GM18517 (cell line): ENCODE results near the gene DHRS7B.
A peak's percentile ranks its signal among the peaks of the same experiment; 100 is the strongest.
"Not testable (repeated sequence)": the region's sequence is repeated elsewhere in the genome, so short reads cannot be mapped to it uniquely, and the experiment has no call there.

ENCODE experiments used
- ATAC-seq: cut with Tn5 transposase; IDR thresholded peaks from one replicate; pipeline ENCODE4 v1.9.1; 2021; ENCODE audit warnings: mild to moderate bottlenecking, moderate library complexity; ENCODE audit not compliant: unreplicated experiment

The DHRS7B gene, protein sequence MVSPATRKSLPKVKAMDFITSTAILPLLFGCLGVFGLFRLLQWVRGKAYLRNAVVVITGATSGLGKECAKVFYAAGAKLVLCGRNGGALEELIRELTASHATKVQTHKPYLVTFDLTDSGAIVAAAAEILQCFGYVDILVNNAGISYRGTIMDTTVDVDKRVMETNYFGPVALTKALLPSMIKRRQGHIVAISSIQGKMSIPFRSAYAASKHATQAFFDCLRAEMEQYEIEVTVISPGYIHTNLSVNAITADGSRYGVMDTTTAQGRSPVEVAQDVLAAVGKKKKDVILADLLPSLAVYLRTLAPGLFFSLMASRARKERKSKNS

GRCh38 chr17:21126645-21127508, at the start of gene DHRS7B:
Gene DHRS7B, plus strand, starts transcription at chr17:21126964. Its CDS starts 8 bp downstream, at chr17:21126972.
- peak; percentile 91 for ATAC-seq

- ATAC-seq = no peak
Observed at GRCh38 chr17:21077281-21077680, 49.5 kb upstream of the DHRS7B start.

GRCh38 chr17:21078016-21078780, 48.6 kb upstream of the DHRS7B start:
- no peak for ATAC-seq

DNA sequence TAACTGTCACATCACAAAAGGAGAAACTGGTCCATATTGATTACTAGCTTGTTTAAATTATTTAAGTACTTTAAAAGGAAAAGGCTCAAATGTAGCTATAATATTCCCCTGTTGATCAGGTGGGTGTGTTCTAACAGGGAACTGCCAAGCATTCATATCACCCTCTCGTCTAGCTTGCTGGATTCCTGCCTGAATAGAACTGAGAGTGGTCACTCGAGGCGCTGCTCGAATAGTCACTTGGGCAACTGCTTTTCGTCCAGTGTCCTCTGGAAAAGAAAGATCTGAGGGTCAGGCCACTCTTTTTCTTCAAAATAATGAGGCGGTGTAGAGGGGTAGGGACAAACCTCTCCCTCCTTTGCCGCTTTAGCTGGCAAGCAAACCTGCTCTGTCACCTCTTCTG, 47.6 kb upstream of the DHRS7B start:
- ATAC-seq = no peak

DNA sequence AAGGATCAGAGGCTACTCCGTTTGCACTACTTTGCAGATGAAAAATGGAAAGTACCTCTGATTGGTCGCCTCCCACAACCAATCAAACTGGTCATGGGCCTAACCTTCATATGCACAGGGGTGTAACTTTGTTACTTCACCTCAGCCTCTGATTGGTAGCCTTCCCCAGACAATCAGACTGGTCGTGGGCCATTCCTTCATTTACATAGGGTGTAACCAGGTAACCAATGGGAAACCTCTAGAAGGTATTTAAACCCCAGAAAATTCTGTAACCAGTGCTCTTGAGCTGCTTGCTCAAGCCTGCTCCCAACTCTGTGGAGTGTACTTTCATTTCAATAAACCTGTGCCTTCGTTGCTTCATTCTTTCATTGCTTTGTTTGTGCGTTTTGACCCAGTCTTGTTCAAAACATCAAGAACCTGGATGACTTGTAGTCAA, 44.7 kb upstream of the DHRS7B start:
- no peak for ATAC-seq

DNA sequence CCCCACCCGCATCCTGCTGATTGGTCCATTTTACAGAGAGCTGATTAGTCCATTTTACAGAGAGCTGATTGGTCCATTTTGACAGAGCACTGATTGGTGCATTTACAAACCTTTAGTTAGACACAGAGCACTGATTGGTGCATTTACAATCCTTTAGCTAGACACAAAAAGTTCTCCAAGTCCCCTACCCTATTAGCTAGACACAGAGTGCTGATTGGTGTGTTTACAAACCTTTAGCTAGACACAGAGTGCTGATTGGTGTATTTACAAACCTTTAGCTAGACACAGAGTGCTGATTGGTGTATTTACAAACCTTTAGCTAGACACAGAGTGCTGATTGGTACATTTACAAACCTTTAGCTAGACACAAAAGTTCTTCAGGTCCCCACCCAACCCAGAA, 41.5 kb upstream of the DHRS7B start:
- not testable (repeated sequence) for ATAC-seq

- no peak for ATAC-seq
Observed at GRCh38 chr17:21085707-21086106, 41.1 kb upstream of the DHRS7B start.

DNA sequence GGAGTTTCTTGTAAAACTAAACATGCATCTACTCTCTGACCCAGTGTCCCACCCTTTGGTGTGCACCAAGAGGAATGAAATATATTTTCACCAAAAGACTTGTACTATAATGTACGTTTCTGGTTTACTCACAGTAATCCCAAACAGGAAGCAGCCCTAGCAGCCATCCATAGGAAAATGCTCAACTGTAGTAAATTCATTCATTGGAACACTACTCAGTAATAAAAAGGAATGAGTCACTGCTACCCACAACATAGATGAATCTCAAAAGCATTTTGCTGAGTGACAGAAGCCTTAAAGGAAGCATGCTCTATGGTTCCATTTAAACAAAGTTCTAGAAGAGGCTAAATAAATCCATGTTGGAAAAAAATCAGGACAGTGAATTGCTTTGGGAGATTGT, 37.6 kb upstream of the DHRS7B start:
- ATAC-seq = no peak

DNA sequence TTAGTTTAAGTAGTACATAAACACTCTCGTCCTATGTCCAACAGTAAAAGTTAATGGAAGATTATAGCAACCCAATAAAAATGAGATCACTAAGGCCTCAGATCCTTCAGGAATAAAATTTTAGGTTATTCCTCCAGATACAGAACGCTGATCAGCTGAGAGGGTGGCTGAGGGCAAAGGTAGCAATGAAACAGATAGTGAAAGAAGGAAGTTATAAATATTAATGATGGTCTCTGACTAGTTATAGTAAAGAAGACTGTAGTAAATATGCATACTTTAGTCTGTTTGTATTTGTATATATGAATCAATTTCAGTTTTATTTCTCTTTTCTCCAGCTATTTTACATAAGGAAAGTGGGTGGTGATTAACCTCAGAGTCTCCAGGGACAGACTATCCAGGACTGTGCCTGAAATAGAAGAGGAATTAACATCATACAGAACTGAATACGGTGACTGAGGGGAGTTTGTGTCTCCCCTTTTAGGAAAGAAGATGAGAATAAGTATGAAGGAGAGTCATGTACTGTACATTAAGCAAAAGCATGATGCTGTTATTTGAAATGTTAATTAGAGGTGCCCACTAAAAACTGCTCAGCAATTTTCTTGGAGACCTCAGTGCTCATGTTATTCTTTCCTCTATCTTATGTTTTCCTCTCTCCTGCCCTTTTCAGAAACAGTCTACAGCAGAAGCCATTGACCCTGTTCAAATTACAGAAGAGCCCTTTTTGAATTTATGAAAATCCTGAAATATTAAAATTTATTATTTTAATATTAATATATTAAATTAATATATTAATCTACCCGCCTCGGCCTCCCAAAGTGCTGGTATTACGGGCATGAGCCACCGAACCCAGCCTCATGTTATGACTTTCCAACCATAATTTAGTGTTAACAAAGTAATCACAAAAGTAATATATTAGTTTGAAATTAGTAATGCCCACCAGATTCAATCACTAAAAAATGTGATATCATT, 36.5 kb upstream of the DHRS7B start:
- peak; percentile 72 for ATAC-seq

- ATAC-seq = no peak
Observed at GRCh38 chr17:21090902-21091618, 35.7 kb upstream of the DHRS7B start.

- ATAC-seq = no peak
Observed at GRCh38 chr17:21094298-21094704, 32.5 kb upstream of the DHRS7B start.

DNA sequence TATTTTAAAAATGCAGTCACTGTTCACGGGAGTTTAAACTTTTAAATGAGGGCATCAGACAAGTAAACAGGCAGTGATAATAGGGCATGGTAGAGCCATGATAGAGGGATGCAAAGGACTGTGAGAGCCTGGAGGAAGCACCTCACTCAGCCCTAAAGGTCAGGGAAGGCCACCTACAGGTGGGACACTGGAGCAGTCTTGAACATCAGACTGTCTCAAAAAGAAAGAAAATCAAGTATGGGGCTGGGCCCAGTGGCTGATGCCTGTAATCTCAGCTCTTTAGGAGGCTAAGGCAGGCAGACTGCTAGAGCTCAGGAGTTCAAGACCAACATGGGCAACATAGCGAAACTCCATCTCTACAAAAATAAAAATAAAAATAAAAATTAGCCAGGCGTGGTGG, 31.0 kb upstream of the DHRS7B start:
- ATAC-seq = no peak

DNA sequence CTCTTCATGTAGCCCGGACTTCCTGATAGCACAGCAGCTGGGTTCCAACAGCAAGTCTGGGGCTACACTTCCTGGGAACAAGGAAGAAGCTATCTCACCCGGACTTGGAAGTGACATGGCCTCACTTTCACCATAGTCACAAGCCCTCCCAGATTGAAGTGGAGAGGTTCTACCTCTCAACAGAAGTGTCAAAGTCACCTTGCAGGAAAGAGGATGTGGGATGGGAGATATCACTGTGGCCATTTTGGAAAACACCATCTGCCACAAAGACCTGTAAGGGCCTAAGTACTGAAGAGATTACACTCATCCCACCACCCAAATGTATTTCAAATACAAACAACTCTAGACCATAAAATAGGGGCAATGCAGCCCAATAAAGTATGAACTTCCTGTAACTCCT, 29.9 kb upstream of the DHRS7B start:
- ATAC-seq = no peak

- ATAC-seq = peak; percentile 83
Observed at GRCh38 chr17:21098934-21099689, 27.7 kb upstream of the DHRS7B start.

DNA sequence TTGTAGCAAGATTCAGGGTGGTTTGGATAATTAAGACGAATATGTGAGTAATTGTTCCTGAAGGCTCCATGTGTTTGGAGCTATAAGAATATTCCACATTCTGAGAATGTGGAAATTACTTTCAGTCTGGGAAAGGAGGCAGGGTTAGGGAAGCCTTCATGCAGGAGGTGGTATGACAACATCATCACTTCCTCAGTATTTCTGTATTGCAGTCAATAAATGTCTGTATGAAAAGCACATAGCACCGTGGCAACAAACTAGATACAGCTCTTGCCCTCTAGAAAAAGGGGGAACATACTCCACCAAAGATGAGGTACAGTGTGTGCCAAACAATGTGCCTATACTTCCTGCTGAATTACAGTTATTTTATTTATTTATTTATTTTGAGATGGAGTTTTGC, 26.1 kb upstream of the DHRS7B start:
- no peak for ATAC-seq

DNA sequence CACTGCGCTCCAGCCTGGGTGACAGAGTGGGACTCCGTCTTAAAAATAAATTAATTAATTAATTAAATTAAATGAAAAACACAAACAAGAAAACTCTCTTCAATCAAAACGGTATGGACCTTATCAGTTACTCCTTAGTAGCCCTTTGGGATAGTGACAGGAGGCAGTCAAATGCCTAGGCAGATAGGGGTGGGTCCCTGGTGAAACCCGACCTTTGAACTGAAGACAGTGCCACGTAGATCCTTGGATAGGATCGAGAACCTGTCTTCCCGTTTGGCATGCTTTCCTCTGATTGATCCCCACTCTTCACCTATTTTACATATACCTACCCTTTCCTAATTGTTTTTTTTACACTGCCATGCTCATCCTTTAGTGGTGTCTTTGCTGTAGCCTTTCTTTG, 22.2 kb upstream of the DHRS7B start:
- ATAC-seq = no peak

DNA sequence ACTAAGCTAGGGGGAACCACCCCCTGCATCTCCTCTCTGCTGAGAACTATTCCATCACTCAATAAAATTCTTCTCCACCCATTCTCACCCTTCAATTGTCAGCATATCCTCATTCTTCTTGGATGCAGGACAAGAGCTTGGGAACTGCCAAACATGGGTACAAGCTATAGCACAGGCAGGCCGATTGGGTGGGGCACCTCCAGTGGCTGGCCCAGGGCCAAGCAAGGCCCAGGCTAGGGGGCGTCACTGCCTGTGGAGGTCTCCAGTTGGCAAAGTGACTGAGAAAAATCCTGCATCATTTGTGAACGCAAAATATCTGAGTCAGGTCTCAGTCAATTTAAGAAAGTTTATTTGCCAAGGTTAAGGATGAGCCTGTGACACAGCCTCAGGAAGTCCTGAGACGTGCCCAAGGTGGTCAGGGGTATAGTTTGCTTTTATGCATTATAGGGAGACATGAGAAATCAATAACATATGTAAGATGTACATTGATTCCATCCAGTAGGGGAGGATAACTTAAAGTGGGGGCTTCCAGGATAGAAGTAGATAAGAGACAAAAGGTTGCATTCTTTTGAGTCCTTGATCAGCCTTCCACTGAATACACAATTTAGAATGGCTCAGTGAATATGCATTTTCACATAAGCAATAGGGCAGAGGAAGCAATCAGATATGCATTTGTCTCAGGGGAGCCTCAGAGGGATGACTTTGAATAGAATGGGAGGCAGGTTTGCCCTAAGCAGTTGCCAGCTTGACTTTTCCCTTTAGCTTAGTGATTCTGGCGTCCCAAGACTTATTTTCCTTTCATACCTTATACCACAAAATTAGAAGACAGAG, 21.5 kb upstream of the DHRS7B start:
- no peak for ATAC-seq

DNA sequence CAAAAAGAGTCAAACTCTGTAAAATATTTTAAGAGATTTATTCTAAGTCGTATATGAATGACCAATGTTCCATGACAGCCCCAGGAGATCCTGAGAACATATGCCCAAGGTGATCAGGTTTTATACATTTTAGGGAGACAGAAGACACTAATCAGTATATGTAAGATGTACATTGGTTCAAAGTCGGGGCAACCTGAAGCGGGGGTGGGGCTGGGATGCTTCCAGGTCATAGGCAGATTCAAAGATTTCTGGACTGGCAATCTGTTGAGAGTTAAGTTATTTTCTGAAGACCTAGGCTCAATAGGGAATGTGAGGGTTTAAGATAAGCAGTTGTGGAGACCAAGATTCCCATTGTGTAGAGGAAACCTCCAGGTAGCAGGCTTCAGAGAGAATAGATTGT, 20.4 kb upstream of the DHRS7B start:
- ATAC-seq = no peak
